ENCODE results near the gene GPR153. TPM values are rescaled to one million over a fixed set of nuclear protein-coding genes. Genes with fewer than 3 reads are reported as not detected.
"Not testable (repeated sequence)": the region's sequence is repeated elsewhere in the genome, so short reads cannot be mapped to it uniquely, and the experiment has no call there.

The GPR153 gene
- total RNA-seq, 1 experiment from 2014 or later, result 1.9 TPM

DNA sequence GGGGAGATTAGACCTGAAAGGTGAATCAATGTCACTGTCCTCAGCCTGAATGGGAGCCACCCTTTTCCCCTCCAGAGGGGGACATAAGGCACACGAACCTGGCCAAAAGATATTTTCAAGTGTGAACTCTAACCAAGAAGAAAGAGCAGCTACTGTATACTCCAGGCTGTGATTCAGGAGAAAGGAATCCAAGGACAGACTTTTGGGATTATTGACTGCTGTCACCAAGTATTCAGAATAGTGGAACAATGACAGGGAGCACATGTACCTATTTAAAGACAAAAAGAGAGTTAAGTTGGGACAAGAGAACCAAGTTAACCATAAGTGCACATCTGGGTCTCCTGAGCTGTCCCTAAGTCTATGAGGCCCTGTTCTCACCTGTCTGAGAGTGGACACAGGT lies 27.5 kb downstream of the GPR153 start:
- no peak for DNase-seq (ENCODE audit: low spot score)

GRCh38 chr1:6225651-6226050 lies 35.2 kb downstream of the GPR153 start:
- no peak for DNase-seq (ENCODE audit: low spot score)

- no peak for DNase-seq (ENCODE audit: low spot score)
These were observed 36.2 kb downstream of the GPR153 start for GRCh38 chr1:6224718-6225117.

GRCh38 chr1:6223617-6224016 lies 37.3 kb downstream of the GPR153 start:
- no peak for DNase-seq (ENCODE audit: low spot score)

DNA sequence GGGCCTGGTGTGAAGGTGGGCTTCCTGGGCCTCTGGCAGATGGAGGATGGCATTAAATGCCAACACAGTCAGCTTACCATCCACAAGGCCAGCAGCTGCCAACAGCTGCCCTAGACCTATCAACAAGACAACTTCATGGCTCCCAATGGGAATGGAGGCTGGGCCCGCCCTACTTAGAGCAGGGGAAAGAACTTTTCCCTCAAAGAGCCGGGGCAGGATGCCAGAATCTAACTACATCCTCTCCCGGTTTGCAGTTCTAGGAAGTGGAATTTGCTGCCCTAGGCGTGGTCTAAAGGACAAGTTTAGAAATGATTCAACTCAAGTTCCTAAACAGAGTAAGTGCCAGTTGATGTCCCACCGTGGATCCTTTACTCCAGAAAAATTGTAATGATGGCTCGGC lies 38.3 kb downstream of the GPR153 start:
- no peak for DNase-seq (ENCODE audit: low spot score)

DNA sequence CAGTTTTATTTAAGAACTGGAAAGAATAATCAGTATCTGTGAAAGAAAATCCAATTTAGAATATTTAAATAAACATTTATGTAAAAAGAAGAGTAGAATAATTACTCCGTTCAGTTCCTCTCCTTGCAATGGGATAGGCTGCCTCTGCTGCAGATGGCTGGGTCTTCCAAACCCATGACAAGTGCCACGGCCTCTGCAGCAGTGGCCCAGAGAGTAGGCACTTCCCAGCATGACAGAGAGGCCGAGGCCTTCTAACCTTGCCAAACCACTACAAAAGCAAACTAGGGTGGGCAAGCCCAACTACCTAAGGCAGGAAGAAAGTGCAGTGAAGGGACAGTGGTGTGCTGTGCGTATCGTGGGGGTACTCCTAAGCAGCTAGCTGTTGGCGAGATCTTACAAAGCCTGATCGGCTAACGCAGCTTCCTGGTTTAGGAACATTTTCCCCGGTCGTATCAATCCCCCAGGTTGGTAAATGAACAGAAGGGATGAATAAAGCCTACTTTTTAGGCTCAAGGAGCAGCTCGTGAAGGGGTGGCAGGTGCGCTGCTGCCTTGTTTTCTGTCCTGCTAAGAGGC lies 39.6 kb downstream of the GPR153 start:
- no peak for DNase-seq (ENCODE audit: low spot score)

DNA sequence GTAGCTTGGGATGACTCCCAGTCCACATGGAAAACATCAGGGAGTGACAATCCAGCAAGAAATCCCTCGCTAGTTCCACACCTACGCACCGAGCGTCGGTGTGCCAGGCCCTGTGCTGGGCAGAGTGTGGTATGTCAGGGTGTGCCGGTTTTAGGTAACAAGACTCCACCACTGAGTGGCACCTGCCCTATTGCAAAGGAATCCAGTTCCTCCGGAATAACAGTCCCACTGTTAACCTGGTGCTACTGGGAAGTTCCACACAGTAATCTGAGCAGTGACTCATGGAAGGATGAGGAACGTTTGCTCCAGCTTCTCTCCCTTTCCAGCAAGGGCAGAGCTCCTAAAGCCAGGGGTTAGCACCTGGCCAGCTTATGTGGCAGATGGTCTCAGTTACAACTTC lies 40.7 kb downstream of the GPR153 start:
- no peak for DNase-seq (ENCODE audit: low spot score)

DNA sequence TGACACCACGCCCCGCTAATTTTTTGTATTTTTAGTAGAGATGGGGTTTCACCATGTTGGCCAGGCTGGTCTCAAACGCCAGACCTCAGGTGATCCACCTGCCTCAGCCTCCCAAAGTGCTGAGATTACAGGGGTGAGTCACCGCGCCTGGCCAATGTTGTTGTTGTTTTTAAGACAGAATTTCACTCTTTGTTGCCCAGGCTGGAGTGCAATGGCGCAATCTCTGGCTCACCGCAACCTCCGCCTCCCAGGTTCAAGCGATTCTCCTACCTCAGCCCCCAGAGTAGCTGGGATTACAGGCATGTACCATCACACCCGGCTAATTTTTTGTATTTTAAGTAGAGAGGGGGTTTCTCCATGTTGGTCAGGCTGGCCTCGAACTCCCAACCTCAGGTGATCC lies 41.3 kb downstream of the GPR153 start:
- not testable (repeated sequence) for DNase-seq (ENCODE audit: low spot score)

- no peak for DNase-seq (ENCODE audit: low spot score)
These were observed 42.3 kb downstream of the GPR153 start for GRCh38 chr1:6218375-6219164.

DNA sequence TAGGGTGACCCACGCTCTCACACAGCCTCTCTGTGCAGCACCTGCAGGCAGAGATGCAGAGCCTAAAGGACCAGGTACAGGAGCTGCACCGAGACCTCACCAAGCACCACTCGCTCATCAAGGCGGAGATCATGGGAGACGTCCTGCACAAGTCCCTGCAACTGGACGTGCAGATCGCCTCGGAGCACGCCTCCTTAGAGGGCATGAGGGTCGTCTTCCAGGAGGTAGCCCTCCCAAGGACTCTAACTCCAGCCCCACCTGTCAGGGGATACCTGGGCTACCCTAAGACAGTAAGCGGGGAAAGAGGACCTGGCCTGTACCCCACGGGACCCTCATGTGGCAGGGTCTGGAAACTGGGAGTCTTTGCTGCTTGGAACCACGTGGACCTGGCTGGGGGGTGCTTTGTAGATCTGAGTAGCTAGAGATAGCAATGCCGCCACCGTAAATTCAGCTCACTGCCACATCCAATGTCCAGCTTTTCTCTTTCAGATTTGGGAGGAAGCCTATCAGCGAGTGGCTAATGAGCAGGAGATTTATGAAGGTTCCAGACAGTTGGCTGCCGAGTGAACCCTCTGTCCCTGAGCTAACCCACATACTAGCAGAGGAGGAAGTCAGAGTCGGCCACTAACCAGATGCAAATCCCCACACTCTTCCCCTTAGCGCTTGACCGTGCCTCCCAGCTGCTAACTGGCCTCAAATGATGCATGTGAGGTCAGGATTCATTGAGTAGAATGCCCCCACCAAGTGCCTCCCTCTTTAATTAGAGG lies 48.5 kb downstream of the GPR153 start:
- DNase-seq (ENCODE audit: low spot score), result no peak

DNA sequence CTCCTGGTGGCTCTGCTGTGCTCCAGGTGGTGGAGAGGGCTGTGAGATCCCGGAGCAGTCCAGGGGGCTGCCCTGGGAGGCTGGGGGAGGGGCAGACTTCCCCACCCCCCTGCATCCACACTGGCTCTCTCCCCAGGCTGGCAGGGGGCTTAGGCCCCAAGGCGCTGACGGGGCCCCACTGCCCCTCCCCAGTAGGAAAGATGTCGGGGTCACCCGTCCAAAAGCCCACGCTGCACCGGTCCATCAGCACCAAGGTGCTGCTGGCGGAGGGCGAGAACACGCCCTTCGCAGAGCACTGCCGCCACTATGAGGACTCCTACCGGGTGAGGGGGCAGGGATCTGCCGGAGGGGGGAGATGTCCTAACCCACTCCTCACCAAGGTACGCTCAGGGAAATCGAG lies 49.2 kb downstream of the GPR153 start:
- DNase-seq (ENCODE audit: low spot score), result no peak

GRCh38 chr1:6210591-6211355 lies 50.1 kb downstream of the GPR153 start:
- DNase-seq (ENCODE audit: low spot score), result no peak

GRCh38 chr1:6209661-6210580 lies 51.0 kb downstream of the GPR153 start:
- DNase-seq (ENCODE audit: low spot score), result no peak

GRCh38 chr1:6208723-6209660 lies 51.9 kb downstream of the GPR153 start:
- DNase-seq (ENCODE audit: low spot score), result no peak

GRCh38 chr1:6207921-6208320 lies 53.0 kb downstream of the GPR153 start:
- no peak for DNase-seq (ENCODE audit: low spot score)

DNA sequence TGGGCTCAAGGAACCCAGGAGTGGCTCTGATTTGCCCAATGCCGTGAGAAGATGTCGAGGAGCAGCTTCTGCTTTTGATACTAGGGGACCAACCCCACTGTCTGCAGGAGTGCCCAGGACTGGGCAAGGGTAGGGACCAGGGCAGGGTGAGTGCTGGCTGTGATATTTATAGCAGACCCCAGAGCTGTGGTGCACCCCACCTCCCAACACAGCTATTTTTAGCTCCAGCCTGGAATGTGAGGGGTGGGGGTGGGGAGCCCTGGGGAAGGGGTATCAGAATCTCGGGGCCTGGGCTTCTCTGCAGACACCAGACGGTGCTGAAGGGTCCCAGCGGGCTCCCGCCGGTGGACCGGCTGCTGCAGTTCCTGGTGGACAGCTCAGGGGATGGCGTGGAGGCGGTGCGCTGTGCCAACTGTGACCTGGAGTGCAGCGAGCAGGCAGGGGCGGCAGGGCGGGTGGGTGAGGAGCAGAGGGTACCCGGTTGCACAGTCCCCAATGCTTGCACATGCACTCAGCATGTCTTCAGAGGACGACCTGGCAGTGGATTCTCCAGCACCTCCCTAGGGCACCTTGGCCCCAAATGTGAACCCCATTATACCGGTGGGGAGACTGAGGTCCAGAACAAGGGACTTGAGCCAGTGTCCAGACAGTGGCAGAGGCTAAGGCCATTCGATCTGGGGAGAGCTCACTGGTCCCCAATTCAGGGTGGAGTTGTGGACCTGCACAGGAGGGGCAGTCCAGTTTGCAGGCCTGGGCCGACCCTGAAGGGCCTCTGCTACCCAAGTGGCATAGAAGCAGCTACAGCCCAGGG lies 53.6 kb downstream of the GPR153 start:
- no peak for DNase-seq (ENCODE audit: low spot score)

GRCh38 chr1:6206520-6206855 lies 54.4 kb downstream of the GPR153 start:
- no peak for DNase-seq (ENCODE audit: low spot score)

DNA sequence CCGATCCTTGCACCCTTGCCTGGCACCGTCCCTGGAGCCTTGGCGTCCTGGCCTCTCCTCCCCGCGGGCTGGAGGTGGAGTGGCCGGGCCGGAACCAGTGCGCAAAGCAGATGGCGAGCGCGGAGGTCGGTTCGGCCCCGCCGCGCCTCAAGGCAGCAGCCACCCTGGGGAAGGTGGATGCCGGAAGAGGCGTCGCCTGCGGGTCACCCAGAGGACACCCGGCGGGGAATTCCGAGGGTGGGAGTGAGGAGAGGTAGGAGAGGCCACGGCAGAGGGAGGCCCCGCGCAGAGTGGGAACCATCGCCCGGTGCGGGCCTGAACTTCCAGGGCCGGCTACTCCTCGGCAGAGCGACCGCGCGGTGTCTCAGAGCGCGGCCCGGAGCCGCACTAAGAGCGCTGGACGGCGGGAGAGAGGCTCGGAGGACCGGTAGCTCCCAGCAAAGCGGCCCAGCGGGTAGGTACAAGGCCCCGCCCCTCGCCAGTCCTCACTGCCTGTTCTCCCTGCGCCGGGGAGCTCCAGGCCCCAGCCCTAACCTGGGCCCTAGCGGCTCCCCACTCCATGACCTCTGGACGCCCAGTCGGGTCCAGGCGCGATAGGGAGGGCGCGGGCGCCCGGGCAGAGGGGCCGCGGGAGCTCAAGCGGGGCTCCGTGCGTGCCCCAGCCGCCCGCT lies 54.9 kb downstream of the GPR153 start, which contains the start of gene RNF207:
Gene RNF207, plus strand, starts transcription at position 271 of the 671 bp plus-strand sequence. CDS start 417 bp downstream, outside the sequence.
- DNase-seq (ENCODE audit: low spot score), result no peak

Data from H4 (cell line).